ENCODE results near the gene IFRD1. TPM values are rescaled to one million over a fixed set of nuclear protein-coding genes. Genes with fewer than 3 reads are reported as not detected.
"Not testable (repeated sequence)": the region's sequence is repeated elsewhere in the genome, so short reads cannot be mapped to it uniquely, and the experiment has no call there.

The IFRD1 gene
- total RNA-seq, 4 donors from 2014 or later, result 36.9 to 51.5 (median 48.0) TPM

GRCh38 chr7:112515989-112516388 is 65.7 kb downstream of the IFRD1 start:
- Histone ChIP-seq H3K9me3 (no peaks in the 10 kb centered on the region), H3K27ac (replicated peaks in 1 of 4) (no peak overlapping the region), H3K4me1 (no peaks in the 10 kb centered on the region), H3K27me3 (peaks cover 0 to 12% (median 0%) of the 10 kb centered on the region in 4 donors), H3K36me3 (no peaks in the 10 kb centered on the region), H3K4me3 (no peak overlapping the region)
- WGBS, result 93% methylated on average over 5 of the region's 5 CpGs
- TF ChIP-seq POLR2AphosphoS5 (IDR thresholded peaks at IDR 0.05), result no peak
- TF ChIP-seq EP300 (IDR thresholded peaks at IDR 0.05), result no peak
- TF ChIP-seq CTCF (IDR thresholded peaks at IDR 0.05), result no peak
- intact Hi-C loops (cut with DNase I), result no loop called here
- DNase-seq (ENCODE audit: extremely low spot score), result no peak

- WGBS, result 84% methylated on average over 5 of the region's 5 CpGs
- H3K4me3 ChIP-seq; H3K4me1 ChIP-seq; intact Hi-C loops (cut with DNase I); H3K36me3 ChIP-seq; H3K9me3 ChIP-seq; H3K27ac ChIP-seq (replicated peaks in 1 of 4): not testable (repeated sequence)
- peak; percentile 19 for DNase-seq (ENCODE audit: extremely low spot score)
- peaks cover 0 to 12% (median 0%) of the 10 kb centered on the region in 4 donors for H3K27me3 ChIP-seq
These were observed 66.2 kb downstream of the IFRD1 start for GRCh38 chr7:112516418-112516817.

GRCh38 chr7:112517487-112517886 is 67.2 kb downstream of the IFRD1 start:
- TF ChIP-seq POLR2AphosphoS5 (IDR thresholded peaks at IDR 0.05) (no peak), POLR2A (IDR thresholded peaks at IDR 0.05; ENCODE audit: low read depth) (no peak), EP300 (IDR thresholded peaks at IDR 0.05) (no peak), CTCF (IDR thresholded peaks at IDR 0.05) (no peak)
- 91% methylated on average over 3 of the region's 3 CpGs for WGBS
- no peaks in the 10 kb centered on the region for H3K36me3 ChIP-seq
- peak; percentile 70 for DNase-seq (ENCODE audit: extremely low spot score)
- H3K9me3 ChIP-seq, result no peaks in the 10 kb centered on the region
- no peak overlapping the region for H3K4me3 ChIP-seq
- intact Hi-C loops (cut with DNase I), result no loop called here
- no peak overlapping the region for H3K27ac ChIP-seq (replicated peaks in 1 of 4)
- H3K27me3 ChIP-seq, result peaks cover 0 to 12% (median 0%) of the 10 kb centered on the region in 4 donors
- H3K4me1 ChIP-seq, result no peaks in the 10 kb centered on the region

- 85% methylated on average over 6 of the region's 6 CpGs for WGBS
These were observed 70.5 kb downstream of the IFRD1 start for GRCh38 chr7:112520787-112521186.

GRCh38 chr7:112521942-112522341 is 71.7 kb downstream of the IFRD1 start:
- intact Hi-C loops (cut with DNase I), result no loop called here
- no peaks in the 10 kb centered on the region for H3K4me1 ChIP-seq
- 82% methylated on average over 3 of the region's 3 CpGs for WGBS
- H3K9me3 ChIP-seq, result no peaks in the 10 kb centered on the region
- H3K27ac ChIP-seq (replicated peaks in 1 of 4), result no peak overlapping the region
- H3K36me3 ChIP-seq, result no peaks in the 10 kb centered on the region
- no peak for TF ChIP-seq EP300 (IDR thresholded peaks at IDR 0.05)
- no peak for TF ChIP-seq CTCF (IDR thresholded peaks at IDR 0.05)
- no peak for TF ChIP-seq POLR2AphosphoS5 (IDR thresholded peaks at IDR 0.05)
- TF ChIP-seq POLR2A (IDR thresholded peaks at IDR 0.05; ENCODE audit: low read depth), result no peak
- DNase-seq (ENCODE audit: extremely low spot score), result peak; percentile 34
- no peak overlapping the region for H3K4me3 ChIP-seq
- peaks cover 0 to 12% (median 0%) of the 10 kb centered on the region in 4 donors for H3K27me3 ChIP-seq

More at GRCh38 chr7:112520787-112521186, 70.5 kb downstream of the IFRD1 start:
- peak; percentile 26 for DNase-seq (ENCODE audit: extremely low spot score)
- Histone ChIP-seq H3K27ac (replicated peaks in 1 of 4) (no peak overlapping the region), H3K36me3 (no peaks in the 10 kb centered on the region), H3K4me3 (no peak overlapping the region), H3K9me3 (no peaks in the 10 kb centered on the region), H3K4me1 (no peaks in the 10 kb centered on the region), H3K27me3 (peaks cover 0 to 12% (median 0%) of the 10 kb centered on the region in 4 donors)
- no peak for TF ChIP-seq POLR2AphosphoS5 (IDR thresholded peaks at IDR 0.05)
- no peak for TF ChIP-seq CTCF (IDR thresholded peaks at IDR 0.05)
- TF ChIP-seq POLR2A (IDR thresholded peaks at IDR 0.05; ENCODE audit: low read depth), result no peak
- TF ChIP-seq EP300 (IDR thresholded peaks at IDR 0.05), result no peak
- intact Hi-C loops (cut with DNase I), result no loop called here
